GM12865 (cell line): ENCODE results near the gene RGS2.

Source experiments
- DNase-seq: peaks from one replicate; pipeline ENCODE4 v3.0.0; 2010; ENCODE audit warnings: low read depth
- H3K4me3 ChIP-seq: 2 replicates; pipeline ENCODE4 v1.5.1; 2011; ENCODE audit warnings: mild to moderate bottlenecking, low read depth, low read length, control low read depth
- TF ChIP-seq, protein P1 (sequence below): IDR thresholded peaks from 2 replicates; pipeline ENCODE4 v1.5.1; 2011; ENCODE audit warnings: low read length, control low read depth, low read depth, inconsistent platforms; ENCODE audit not compliant: insufficient read depth; ENCODE audit errors: missing control alignments

The RGS2 gene

GRCh38 chr1:192805832-192806323 is 3.0 kb upstream of the RGS2 start:
- DNase-seq, result peak; percentile 66
- TF ChIP-seq, protein P1, sequence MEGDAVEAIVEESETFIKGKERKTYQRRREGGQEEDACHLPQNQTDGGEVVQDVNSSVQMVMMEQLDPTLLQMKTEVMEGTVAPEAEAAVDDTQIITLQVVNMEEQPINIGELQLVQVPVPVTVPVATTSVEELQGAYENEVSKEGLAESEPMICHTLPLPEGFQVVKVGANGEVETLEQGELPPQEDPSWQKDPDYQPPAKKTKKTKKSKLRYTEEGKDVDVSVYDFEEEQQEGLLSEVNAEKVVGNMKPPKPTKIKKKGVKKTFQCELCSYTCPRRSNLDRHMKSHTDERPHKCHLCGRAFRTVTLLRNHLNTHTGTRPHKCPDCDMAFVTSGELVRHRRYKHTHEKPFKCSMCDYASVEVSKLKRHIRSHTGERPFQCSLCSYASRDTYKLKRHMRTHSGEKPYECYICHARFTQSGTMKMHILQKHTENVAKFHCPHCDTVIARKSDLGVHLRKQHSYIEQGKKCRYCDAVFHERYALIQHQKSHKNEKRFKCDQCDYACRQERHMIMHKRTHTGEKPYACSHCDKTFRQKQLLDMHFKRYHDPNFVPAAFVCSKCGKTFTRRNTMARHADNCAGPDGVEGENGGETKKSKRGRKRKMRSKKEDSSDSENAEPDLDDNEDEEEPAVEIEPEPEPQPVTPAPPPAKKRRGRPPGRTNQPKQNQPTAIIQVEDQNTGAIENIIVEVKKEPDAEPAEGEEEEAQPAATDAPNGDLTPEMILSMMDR, result peak; percentile 59
- H3K4me3 ChIP-seq, result no peak overlapping the region

- peak; percentile 43 for DNase-seq
- TF ChIP-seq, protein P1, result no peak
- peak overlapping the region; percentile 67 for H3K4me3 ChIP-seq
Measured at GRCh38 chr1:192807211-192808162, 1.4 kb upstream of the RGS2 start.

DNA sequence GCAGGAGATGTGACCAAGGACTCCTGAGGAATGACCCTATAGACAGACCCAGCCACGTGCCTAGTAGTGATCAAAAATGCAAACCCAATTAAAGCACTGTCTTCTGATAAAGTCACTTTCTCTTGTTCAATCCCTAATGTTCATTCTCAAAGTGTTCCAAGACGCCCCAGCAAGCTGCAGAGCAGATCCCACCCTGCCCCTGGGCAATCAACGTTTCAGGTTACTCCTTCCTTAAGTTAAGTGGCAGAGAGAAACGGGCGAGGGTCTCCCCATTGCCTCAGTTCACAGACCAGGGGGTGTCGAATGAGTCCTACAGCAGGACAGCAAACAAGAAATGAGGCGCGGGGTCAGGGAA is 699 bp upstream of the RGS2 start:
- peak overlapping the region; percentile 67 for H3K4me3 ChIP-seq
- no peak for DNase-seq
- TF ChIP-seq, protein P1, result no peak

DNA sequence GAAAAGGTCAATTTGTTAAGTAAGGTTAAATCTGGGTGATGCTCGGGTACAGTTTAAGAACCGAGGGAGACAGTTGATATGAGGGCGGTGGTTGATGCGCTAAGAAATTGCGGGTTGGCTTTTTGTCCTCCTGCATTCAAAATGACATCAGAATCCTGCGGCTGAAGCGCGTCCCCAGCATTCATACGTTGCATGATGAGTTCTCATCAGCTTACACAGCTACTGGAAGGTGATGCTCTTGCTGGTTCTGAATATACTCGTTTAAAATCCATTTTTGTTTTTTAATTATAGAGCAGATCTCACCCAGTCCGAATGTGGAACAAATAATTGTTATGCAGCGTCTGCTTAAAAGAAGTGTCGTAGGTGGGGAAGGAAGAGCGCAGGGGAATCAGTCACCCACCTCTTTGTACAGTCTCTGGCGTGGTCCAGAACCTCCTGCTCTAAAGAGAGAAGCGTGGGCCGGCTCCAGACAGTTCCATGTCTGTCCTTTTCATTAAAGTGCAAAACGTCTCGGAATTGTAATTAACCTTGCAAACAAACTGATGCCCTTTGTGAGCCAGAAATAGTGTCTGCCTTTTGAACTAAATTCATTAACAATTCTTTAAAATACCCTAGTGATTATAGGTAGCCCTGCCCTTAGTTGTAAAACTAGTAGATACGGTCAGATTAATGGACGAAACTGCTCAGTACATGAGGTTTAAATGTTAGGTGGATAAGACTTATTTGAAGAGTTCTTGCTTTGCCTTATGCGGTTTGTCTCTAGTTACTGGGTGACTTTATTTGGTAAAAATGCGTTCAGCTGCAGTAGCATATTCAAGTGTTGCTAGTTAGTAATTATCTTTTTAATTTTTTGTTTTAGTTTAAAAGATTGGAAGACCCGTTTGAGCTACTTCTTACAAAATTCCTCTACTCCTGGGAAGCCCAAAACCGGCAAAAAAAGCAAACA is 741 bp downstream of the RGS2 start:
- DNase-seq, result peak; percentile 18
- TF ChIP-seq, protein P1, result no peak
- peak overlapping the region; percentile 67 for H3K4me3 ChIP-seq

DNA sequence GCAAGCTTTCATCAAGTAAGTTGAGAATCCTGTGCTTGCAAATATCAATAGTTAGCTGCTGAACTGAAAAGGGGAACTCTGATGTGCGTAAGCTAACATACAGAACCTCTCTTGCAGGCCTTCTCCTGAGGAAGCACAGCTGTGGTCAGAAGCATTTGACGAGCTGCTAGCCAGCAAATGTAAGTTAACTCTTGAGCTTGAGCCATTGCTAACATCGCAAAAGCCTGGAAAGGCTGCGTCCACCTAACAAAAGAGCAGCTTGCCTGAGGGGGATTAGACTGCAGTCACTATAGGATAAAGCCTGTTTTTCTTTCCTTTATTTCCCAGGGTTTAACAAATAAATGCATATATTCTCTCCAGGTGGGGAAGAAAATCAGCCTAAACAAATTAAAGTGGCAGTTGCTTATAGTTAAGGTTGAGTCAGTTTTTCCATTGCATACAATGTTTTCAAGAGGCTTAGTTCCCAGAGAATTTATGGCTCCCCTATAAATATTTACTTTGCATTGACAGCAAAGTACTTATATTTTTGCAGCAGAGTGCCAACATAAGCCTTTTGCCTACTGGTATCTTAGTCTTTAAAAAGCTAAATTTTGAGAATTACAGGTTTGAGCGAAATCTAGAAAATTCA is 1.5 kb downstream of the RGS2 start:
- no peak overlapping the region for H3K4me3 ChIP-seq
- TF ChIP-seq, protein P1, result no peak
- DNase-seq, result peak; percentile 37

- DNase-seq, result no peak
- TF ChIP-seq, protein P1, result no peak
- H3K4me3 ChIP-seq, result no peak overlapping the region
Measured at GRCh38 chr1:192811006-192811405, 2.2 kb downstream of the RGS2 start.
